HCT116 (cell line): Measurements from ENCODE around the gene SLC44A5. TPM values are rescaled to one million over a fixed set of nuclear protein-coding genes. Genes with fewer than 3 reads are reported as not detected.

Experiments
- ATAC-seq: fragments of 200-7000 bp; cut with Tn5 transposase; 2 replicates; pipeline ENCODE4 v1.9.1; 2020; ENCODE audit warnings: mild to moderate bottlenecking, moderate library complexity
- BruUV-seq: library from RNA; stranded (reverse); fragments of 400-500 nt; replicated peaks from 2 replicates; lab custom pipeline; 2021; lab: Mats Ljungman, UMichigan
- CTCF ChIA-PET: fragments of 300-600 bp; sonication (Branson Sonifier 250); formaldehyde crosslinking; loops from one replicate; lab custom pipeline; 2021; ENCODE audit warnings: antibody characterized with exemption; lab: Charles Lee
- POLR2A ChIA-PET: fragments of 300-600, 350-600 bp; sonication (Branson Sonifier 250); formaldehyde crosslinking; loops from one replicate; lab custom pipeline; 2021; ENCODE audit warnings: antibody characterized with exemption; lab: Charles Lee
- RAD21 ChIA-PET, 2 experiments: fragments of 300-600 bp; sonication (Branson Sonifier 250); formaldehyde crosslinking; loops; one replicate each; lab custom pipeline; 2023; ENCODE audit warnings: low total read pairs in 2 of 2; ENCODE audit not compliant: uncharacterized antibody in 2 of 2, unreplicated experiment in 2 of 2, low non-redundant PET in 1 of 2; lab: Charles Lee
- DNase-seq: peaks from one replicate; pipeline ENCODE4 v3.0.0-alpha.2; 2010; ENCODE audit warnings: low read depth, low spot score
- H2AFZ ChIP-seq: fragments of 200-600 bp; shearing (Covaris generic), sonication (generic); 2 replicates; pipeline ENCODE4 v1.6.1; 2017; ENCODE audit warnings: low read depth, mixed run types, mixed read lengths, antibody characterized with exemption, low read length; ENCODE audit not compliant: poor library complexity, severe bottlenecking
- H3K27ac ChIP-seq: 2 replicates; pipeline ENCODE4 v1.5.1; 2012; ENCODE audit warnings: low read depth, low read length
- H3K27me3 ChIP-seq: fragments of 200-600 bp; sonication (generic); 2 replicates; pipeline ENCODE4 v1.6.1; 2016; ENCODE audit warnings: mixed run types, low read length, mixed read lengths; ENCODE audit not compliant: insufficient read depth
- H3K36me3 ChIP-seq, 2 experiments: fragments of 200-500 bp in 1 of 2; fragments of 200-600 bp in 1 of 2; sonication (Bioruptor generic) in 1 of 2; sonication (generic) in 1 of 2; 2 replicates each; pipeline versions ENCODE4 v1.5.1 to v1.6.1; 2014 to 2016; ENCODE audit warnings: low read length in 2 of 2, inconsistent platforms in 1 of 2, mixed read lengths in 1 of 2, mixed run types in 1 of 2; ENCODE audit not compliant: insufficient read depth in 2 of 2, control insufficient read depth in 1 of 2
- H3K4me1 ChIP-seq, 2 experiments: fragments of 200-600 bp in 1 of 2; sonication (generic) in 1 of 2; 2 replicates each; pipeline versions ENCODE4 v1.5.1 to v1.6.1; 2012 to 2017; ENCODE audit warnings: low read length in 2 of 2, inconsistent platforms in 1 of 2, mild to moderate bottlenecking in 1 of 2, mixed read lengths in 1 of 2, mixed run types in 1 of 2, moderate library complexity in 1 of 2; ENCODE audit not compliant: insufficient read depth in 2 of 2, control insufficient read depth in 1 of 2
- H3K4me2 ChIP-seq: fragments of 200-600 bp; sonication (generic); 2 replicates; pipeline ENCODE4 v1.6.1; 2017; ENCODE audit warnings: mixed run types, low read length, mixed read lengths
- H3K4me3 ChIP-seq, 2 experiments: fragments of 200-600 bp in 1 of 2; sonication (generic) in 1 of 2; replicated peaks in 1 of 2; 2 replicates each; pipeline ENCODE4 v1.5.1; 2011 to 2016; ENCODE audit warnings: low read length in 2 of 2, control low read depth in 1 of 2, low read depth in 1 of 2, mild to moderate bottlenecking in 1 of 2, mixed read lengths in 1 of 2, mixed run types in 1 of 2
- H3K79me2 ChIP-seq: fragments of 200-600 bp; sonication (generic); 2 replicates; pipeline ENCODE4 v1.6.1; 2017; ENCODE audit warnings: mild to moderate bottlenecking, mixed run types, low read length, moderate library complexity, mixed read lengths; ENCODE audit not compliant: insufficient read depth
- H3K9ac ChIP-seq: fragments of 200-600 bp; sonication (generic); 2 replicates; pipeline ENCODE4 v1.6.1; 2016; ENCODE audit warnings: low read length, mixed read lengths
- H3K9me2 ChIP-seq: fragments of 200-600 bp; sonication (generic), shearing (Covaris generic); 2 replicates; pipeline ENCODE4 v1.6.1; 2017; ENCODE audit warnings: mixed run types, mild to moderate bottlenecking, moderate library complexity; ENCODE audit not compliant: insufficient read depth
- H3K9me3 ChIP-seq, 2 experiments: fragments of 200-500 bp in 1 of 2; fragments of 200-600 bp in 1 of 2; sonication (Bioruptor generic) in 1 of 2; sonication (generic) in 1 of 2; 2 replicates each; pipeline ENCODE4 v1.6.1; 2014 to 2017; ENCODE audit warnings: low read length in 2 of 2, mixed read lengths in 2 of 2, inconsistent platforms in 1 of 2, low read depth in 1 of 2, mild to moderate bottlenecking in 1 of 2, mixed run types in 1 of 2, moderate library complexity in 1 of 2; ENCODE audit not compliant: control insufficient read depth in 1 of 2, insufficient read depth in 1 of 2
- H4K20me1 ChIP-seq: fragments of 200-600 bp; sonication (generic), shearing (Covaris generic); 2 replicates; pipeline ENCODE4 v1.6.1; 2017; ENCODE audit warnings: mixed run types, mild to moderate bottlenecking, moderate library complexity; ENCODE audit not compliant: insufficient read depth
- EGR1 ChIP-seq: IDR thresholded peaks from 2 replicates; pipeline ENCODE4 v1.6.1; 2012; ENCODE audit warnings: low read depth
- ELF1 ChIP-seq: IDR thresholded peaks from 2 replicates; pipeline ENCODE4 v1.6.1; 2012; ENCODE audit warnings: low read depth, borderline replicate concordance
- POLR2A ChIP-seq: IDR thresholded peaks from 2 replicates; pipeline ENCODE4 v1.7.0; 2011; ENCODE audit warnings: borderline replicate concordance; ENCODE audit not compliant: insufficient read depth, insufficient read length; ENCODE audit errors: extremely low read depth
- POLR2AphosphoS5 ChIP-seq: IDR thresholded peaks from 2 replicates; pipeline ENCODE4 v1.6.1; 2011; ENCODE audit warnings: mild to moderate bottlenecking, low read depth, low read length, moderate library complexity
- YY1 ChIP-seq: IDR thresholded peaks from 2 replicates; pipeline ENCODE4 v1.6.1; 2011; ENCODE audit warnings: low read length, low read depth, moderate library complexity, mild to moderate bottlenecking; ENCODE audit not compliant: insufficient replicate concordance; ENCODE audit errors: extremely low read depth
- ZNF274 ChIP-seq: fragments of 200-500 bp; sonication (Bioruptor generic); IDR thresholded peaks from 2 replicates; pipeline ENCODE4 v1.6.1; 2014; ENCODE audit warnings: mild to moderate bottlenecking, low read depth, low read length, inconsistent platforms
- intact Hi-C: fragments of 100-400 bp; cut with micrococcal nuclease; formaldehyde crosslinking; loops from 2 replicates; pipeline ENCODE4 v1.10.0; 2022
- total RNA-seq: library from RNA; stranded (reverse); gene quantifications from one replicate; pipeline ENCODE4 v1.2.1, GENCODE V29; 2021; ENCODE audit not compliant: unreplicated experiment
- TF ChIP-seq, protein P1 (sequence below): IDR thresholded peaks from 2 replicates; pipeline ENCODE4 v1.6.1; 2012; ENCODE audit warnings: low read depth
- TF ChIP-seq, protein P2 (sequence below): IDR thresholded peaks from 2 replicates; pipeline ENCODE4 v1.6.1; 2012
- TF ChIP-seq, protein P3 (sequence below), 3 experiments: fragments of 200-600 bp in 1 of 3; sonication (generic) in 1 of 3; IDR thresholded peaks in 2 of 3; conservative IDR thresholded peaks in 1 of 3; 2 replicates each; pipeline ENCODE4 v1.5.1; 2012 to 2017; ENCODE audit warnings: low read depth in 2 of 3, low read length in 2 of 3, antibody characterized with exemption in 1 of 3, borderline replicate concordance in 1 of 3, control low read depth in 1 of 3, mild to moderate bottlenecking in 1 of 3, mixed read lengths in 1 of 3, mixed run types in 1 of 3, moderate library complexity in 1 of 3; ENCODE audit not compliant: insufficient read depth in 1 of 3

The SLC44A5 gene
- total RNA-seq, 1 experiment from 2014 or later = 2.4 TPM

DNA sequence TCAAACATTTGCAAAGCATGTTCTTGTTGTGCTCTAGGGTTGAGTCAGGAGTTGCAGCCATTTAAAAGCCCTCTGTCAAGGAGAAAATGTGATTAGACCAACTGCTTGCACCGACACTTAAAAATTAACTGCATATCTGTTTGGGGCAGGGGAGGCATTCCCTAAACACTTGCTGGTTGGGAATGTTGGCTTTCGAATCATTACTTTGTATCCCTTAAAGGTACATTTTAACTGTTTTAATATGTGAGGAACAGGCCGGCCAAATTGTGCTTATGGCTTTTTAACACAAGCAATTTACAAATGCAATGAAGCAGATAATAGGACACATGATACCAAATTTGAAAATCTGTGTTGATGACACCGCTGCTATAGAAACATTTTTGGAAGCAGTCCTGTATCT lies 317.6 kb downstream of the SLC44A5 start:
- no peak for ATAC-seq
- Histone ChIP-seq H3K79me2 (no peaks in the 10 kb centered on the region), H3K36me3 (no peaks in the 10 kb centered on the region), H4K20me1 (no peaks in the 10 kb centered on the region), H3K9me3 (no peaks in the 10 kb centered on the region), H3K4me2 (no peak overlapping the region), H3K27ac (no peak overlapping the region), H3K9me2 (no peaks in the 10 kb centered on the region), H2AFZ (no peak overlapping the region), H3K9ac (no peak overlapping the region), H3K27me3 (no peaks in the 10 kb centered on the region), H3K4me3 (no peak overlapping the region), H3K4me1 (no peaks in the 10 kb centered on the region)
- intact Hi-C loops = no loop called here
- no peak for DNase-seq
- TF ChIP-seq, protein P1, sequence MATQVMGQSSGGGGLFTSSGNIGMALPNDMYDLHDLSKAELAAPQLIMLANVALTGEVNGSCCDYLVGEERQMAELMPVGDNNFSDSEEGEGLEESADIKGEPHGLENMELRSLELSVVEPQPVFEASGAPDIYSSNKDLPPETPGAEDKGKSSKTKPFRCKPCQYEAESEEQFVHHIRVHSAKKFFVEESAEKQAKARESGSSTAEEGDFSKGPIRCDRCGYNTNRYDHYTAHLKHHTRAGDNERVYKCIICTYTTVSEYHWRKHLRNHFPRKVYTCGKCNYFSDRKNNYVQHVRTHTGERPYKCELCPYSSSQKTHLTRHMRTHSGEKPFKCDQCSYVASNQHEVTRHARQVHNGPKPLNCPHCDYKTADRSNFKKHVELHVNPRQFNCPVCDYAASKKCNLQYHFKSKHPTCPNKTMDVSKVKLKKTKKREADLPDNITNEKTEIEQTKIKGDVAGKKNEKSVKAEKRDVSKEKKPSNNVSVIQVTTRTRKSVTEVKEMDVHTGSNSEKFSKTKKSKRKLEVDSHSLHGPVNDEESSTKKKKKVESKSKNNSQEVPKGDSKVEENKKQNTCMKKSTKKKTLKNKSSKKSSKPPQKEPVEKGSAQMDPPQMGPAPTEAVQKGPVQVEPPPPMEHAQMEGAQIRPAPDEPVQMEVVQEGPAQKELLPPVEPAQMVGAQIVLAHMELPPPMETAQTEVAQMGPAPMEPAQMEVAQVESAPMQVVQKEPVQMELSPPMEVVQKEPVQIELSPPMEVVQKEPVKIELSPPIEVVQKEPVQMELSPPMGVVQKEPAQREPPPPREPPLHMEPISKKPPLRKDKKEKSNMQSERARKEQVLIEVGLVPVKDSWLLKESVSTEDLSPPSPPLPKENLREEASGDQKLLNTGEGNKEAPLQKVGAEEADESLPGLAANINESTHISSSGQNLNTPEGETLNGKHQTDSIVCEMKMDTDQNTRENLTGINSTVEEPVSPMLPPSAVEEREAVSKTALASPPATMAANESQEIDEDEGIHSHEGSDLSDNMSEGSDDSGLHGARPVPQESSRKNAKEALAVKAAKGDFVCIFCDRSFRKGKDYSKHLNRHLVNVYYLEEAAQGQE = no peak
- TF ChIP-seq, protein P2, sequence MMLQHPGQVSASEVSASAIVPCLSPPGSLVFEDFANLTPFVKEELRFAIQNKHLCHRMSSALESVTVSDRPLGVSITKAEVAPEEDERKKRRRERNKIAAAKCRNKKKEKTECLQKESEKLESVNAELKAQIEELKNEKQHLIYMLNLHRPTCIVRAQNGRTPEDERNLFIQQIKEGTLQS = no peak
- TF ChIP-seq, protein P3, sequence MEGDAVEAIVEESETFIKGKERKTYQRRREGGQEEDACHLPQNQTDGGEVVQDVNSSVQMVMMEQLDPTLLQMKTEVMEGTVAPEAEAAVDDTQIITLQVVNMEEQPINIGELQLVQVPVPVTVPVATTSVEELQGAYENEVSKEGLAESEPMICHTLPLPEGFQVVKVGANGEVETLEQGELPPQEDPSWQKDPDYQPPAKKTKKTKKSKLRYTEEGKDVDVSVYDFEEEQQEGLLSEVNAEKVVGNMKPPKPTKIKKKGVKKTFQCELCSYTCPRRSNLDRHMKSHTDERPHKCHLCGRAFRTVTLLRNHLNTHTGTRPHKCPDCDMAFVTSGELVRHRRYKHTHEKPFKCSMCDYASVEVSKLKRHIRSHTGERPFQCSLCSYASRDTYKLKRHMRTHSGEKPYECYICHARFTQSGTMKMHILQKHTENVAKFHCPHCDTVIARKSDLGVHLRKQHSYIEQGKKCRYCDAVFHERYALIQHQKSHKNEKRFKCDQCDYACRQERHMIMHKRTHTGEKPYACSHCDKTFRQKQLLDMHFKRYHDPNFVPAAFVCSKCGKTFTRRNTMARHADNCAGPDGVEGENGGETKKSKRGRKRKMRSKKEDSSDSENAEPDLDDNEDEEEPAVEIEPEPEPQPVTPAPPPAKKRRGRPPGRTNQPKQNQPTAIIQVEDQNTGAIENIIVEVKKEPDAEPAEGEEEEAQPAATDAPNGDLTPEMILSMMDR (IDR thresholded peaks at IDR 0.05 in 2 of 3, conservative IDR thresholded peaks at IDR 0.05 in 1 of 3; ENCODE audit: borderline replicate concordance in 1 of 3, insufficient read depth in 1 of 3, low read depth in 2 of 3, low read length in 2 of 3) = no peak
- no peak for TF ChIP-seq POLR2AphosphoS5
- no peak for TF ChIP-seq POLR2A
- TF ChIP-seq ZNF274 = no peak
- TF ChIP-seq EGR1 = no peak
- no peak for TF ChIP-seq ELF1
- TF ChIP-seq YY1 = no peak
- no TSS peak for BruUV-seq
- POLR2A ChIA-PET = no interaction called here
- RAD21 ChIA-PET = no interaction called here
- CTCF ChIA-PET = no interaction called here
